ENCODE measurements around the gene OPTC. TPM values are rescaled to one million over a fixed set of nuclear protein-coding genes. Genes with fewer than 3 reads are reported as not detected.

The OPTC gene
- total and polyA plus RNA-seq, 3 donors from 2014 or later = 0.55 to 1.1 (median 0.87) TPM

DNA sequence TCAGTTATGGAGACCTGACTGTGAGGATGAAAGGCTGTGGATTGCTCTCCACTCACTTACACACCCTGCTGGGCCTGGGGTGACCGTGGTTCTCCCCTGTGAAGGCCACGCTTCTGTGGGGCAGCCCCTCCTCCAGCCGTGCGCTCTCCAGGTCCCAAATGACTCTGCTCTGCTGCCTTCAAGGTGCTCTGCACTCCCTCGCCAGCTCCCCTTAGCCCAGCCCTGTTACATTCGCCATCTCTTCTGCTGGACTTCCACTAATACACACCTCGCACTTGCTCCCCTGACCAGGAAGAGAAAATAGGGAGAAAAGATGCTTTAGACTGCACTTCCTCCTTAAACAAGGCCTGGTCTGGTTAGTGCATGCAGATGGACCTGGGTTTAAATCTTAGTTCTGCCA is 24.6 kb downstream of the OPTC start:
- Histone ChIP-seq H3K27me3 (no peaks in the 10 kb centered on the region), H3K27ac (no peak overlapping the region), H3K4me1 (peaks cover 24% of the 10 kb centered on the region), H3K36me3 (ENCODE audit: low read depth, missing control alignments) (no peaks in the 10 kb centered on the region), H3K4me3 (no peak overlapping the region), H3K9me3 (no peaks in the 10 kb centered on the region)
- intact Hi-C loops (cut with DNase I; ENCODE audit: low total_unique reads) = no loop called here
- WGBS, 2 donors = 90 to 92% methylated on average over 7 of the region's 7 CpGs
- no peak for DNase-seq
- TF ChIP-seq, protein P1, sequence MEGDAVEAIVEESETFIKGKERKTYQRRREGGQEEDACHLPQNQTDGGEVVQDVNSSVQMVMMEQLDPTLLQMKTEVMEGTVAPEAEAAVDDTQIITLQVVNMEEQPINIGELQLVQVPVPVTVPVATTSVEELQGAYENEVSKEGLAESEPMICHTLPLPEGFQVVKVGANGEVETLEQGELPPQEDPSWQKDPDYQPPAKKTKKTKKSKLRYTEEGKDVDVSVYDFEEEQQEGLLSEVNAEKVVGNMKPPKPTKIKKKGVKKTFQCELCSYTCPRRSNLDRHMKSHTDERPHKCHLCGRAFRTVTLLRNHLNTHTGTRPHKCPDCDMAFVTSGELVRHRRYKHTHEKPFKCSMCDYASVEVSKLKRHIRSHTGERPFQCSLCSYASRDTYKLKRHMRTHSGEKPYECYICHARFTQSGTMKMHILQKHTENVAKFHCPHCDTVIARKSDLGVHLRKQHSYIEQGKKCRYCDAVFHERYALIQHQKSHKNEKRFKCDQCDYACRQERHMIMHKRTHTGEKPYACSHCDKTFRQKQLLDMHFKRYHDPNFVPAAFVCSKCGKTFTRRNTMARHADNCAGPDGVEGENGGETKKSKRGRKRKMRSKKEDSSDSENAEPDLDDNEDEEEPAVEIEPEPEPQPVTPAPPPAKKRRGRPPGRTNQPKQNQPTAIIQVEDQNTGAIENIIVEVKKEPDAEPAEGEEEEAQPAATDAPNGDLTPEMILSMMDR (IDR thresholded peaks at IDR 0.05) = no peak
- no peak for TF ChIP-seq POLR2A (IDR thresholded peaks at IDR 0.05)

DNA sequence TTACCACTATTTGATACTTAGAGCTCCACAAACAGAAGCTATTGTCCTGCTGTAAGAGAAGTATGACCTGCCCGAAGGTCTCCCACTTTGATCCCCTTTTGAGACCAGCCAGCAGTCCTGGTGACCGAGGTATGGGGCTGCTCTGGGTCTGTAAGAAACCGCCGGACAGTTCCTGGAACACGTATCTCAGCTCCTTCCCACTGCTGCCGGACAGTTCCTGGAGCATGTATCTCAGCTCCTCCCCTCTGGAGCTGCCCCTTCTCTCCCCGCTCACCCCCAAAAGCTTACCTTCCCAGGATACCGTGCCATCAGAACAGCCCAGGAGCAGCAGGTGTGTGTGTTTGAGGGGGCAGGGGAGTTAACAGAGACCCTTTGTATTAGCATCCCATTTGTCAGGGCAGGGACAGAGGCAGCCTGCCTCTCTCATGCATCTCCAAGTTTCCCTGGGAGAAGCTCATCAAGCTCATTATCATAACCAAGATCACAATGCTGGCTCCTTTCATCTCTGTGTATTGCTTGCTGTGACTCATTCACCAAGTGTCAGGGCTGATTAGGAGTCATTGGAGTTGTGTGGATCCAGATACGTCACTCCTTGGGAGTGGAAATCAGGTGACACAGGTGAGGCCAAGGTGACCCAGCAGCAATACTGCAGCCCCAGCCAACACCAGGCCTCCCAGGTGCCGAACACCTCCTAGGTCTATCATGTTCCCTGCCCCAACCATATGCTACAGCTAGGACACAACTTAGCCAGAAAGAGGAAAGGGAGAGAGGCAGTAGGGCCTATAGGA is 25.3 kb downstream of the OPTC start:
- peaks cover 24% of the 10 kb centered on the region for H3K4me1 ChIP-seq
- intact Hi-C loops (cut with DNase I; ENCODE audit: low total_unique reads) = no loop called here

DNA sequence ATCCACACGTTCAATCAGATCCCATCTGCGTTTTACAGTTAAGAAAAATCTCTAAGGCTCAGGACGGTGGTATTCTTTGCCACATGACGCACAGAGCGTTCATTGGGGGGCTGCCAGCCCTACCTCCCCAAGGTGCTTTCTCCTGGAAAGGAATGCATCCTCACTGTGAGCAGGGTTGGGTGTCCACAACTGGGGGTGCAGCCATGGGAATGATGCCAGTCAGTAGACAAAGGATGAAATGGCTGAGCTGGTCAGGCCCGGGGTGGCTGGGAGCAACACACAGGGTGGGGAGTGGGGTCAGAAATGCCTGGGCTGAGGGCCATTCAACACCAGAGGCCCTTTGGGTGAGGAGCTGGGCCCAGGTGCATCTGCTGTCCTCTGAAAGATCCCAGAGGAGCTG is 25.9 kb downstream of the OPTC start:
- H3K4me1 ChIP-seq = peaks cover 29% of the 10 kb centered on the region
- WGBS, 2 donors = 88 to 100% methylated on average over 4 to 6 of the region's 6 CpGs
- H3K27ac ChIP-seq = no peak overlapping the region
- H3K36me3 ChIP-seq (ENCODE audit: low read depth, missing control alignments) = no peaks in the 10 kb centered on the region
- no peak for DNase-seq
- TF ChIP-seq, protein P1 (IDR thresholded peaks at IDR 0.05) = no peak
- TF ChIP-seq POLR2A (IDR thresholded peaks at IDR 0.05) = no peak
- intact Hi-C loops (cut with DNase I; ENCODE audit: low total_unique reads) = no loop called here
- no peaks in the 10 kb centered on the region for H3K27me3 ChIP-seq
- H3K4me3 ChIP-seq = no peak overlapping the region
- no peaks in the 10 kb centered on the region for H3K9me3 ChIP-seq

More for the DNA sequence above, 25.3 kb downstream of the OPTC start:
- TF ChIP-seq, protein P1 (IDR thresholded peaks at IDR 0.05) = no peak
- TF ChIP-seq POLR2A (IDR thresholded peaks at IDR 0.05) = no peak
- no peak overlapping the region for H3K27ac ChIP-seq
- WGBS, 2 donors = 76 to 79% methylated on average over 9 to 10 of the region's 10 CpGs
- no peak for DNase-seq
- H3K27me3 ChIP-seq = no peaks in the 10 kb centered on the region
- H3K4me3 ChIP-seq = no peak overlapping the region
- H3K9me3 ChIP-seq = no peaks in the 10 kb centered on the region
- H3K36me3 ChIP-seq (ENCODE audit: low read depth, missing control alignments) = no peaks in the 10 kb centered on the region

DNA sequence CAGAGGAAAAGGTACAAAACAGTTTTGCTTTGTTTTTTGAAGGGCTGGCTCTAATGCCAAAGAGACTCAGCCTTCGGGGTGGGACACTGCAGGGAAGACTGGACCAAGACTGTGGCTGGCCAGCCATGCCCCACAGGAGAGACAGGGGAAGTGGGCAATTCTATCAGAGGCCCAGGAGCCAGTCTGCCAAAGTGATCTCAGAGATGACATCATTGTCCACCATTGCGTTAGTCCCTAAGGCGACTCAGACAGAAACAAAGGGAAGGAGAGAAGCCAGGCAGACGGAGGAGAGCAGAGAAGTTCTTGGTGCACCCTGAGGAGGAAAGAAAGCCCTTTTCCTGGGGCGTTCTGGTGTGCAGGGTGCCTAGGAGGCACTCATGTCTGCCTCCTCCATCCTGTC is 26.4 kb downstream of the OPTC start:
- 72 to 85% methylated on average over 5 of the region's 5 CpGs for WGBS, 2 donors
- DNase-seq = no peak
- Histone ChIP-seq H3K36me3 (ENCODE audit: low read depth, missing control alignments) (no peaks in the 10 kb centered on the region), H3K27me3 (no peaks in the 10 kb centered on the region), H3K27ac (no peak overlapping the region), H3K9me3 (no peaks in the 10 kb centered on the region), H3K4me3 (no peak overlapping the region), H3K4me1 (peaks cover 30% of the 10 kb centered on the region)
- no peak for TF ChIP-seq POLR2A (IDR thresholded peaks at IDR 0.05)
- TF ChIP-seq, protein P1 (IDR thresholded peaks at IDR 0.05) = no peak
- intact Hi-C loops (cut with DNase I; ENCODE audit: low total_unique reads) = no loop called here
